COLO668 (cell line): ENCODE data around the gene DOCK1.
A peak's percentile ranks its signal among the peaks of the same experiment; 100 is the strongest.

Experiments used
- DNase-seq: peaks from one replicate; lab custom pipeline; 2025; ENCODE audit not compliant: unreplicated experiment; lab: John Stamatoyannopoulos, UW

The DOCK1 gene

DNA sequence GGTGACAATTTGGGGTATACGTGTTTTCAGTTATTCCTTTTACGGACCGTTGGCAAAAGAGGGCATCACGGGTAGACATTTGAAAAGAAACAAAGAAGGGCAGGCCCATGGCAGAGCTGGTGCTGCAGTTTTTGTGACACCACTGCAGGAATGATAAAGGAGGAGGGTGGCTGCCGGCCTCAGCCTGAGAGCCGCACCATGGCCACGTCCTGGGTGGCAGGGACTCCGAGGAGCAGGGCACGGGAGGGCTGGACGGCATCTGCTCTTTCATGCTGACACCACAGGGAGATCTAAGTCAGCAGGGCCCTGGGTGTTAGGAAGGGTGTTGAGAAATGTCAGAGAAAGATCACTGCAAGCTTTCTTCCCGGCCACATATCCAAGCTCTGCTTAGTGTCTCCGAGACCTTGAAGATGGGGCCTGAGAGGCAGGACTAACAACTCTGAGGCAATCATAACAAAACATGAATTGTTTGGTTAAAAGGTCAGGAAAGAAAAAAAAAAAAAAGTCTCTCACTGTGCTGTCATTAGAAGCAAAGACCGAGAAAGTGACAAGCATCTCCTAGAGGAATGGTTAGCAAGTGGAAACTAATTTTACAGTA, 254.5 kb downstream of the DOCK1 start:
- DNase-seq: no peak

- peak; percentile 5 for DNase-seq
These were observed 256.3 kb downstream of the DOCK1 start for GRCh38 chr10:127161482-127161881.

GRCh38 chr10:127162841-127163240, 257.6 kb downstream of the DOCK1 start:
- DNase-seq: no peak

GRCh38 chr10:127168261-127168660, 263.0 kb downstream of the DOCK1 start:
- DNase-seq: no peak

DNA sequence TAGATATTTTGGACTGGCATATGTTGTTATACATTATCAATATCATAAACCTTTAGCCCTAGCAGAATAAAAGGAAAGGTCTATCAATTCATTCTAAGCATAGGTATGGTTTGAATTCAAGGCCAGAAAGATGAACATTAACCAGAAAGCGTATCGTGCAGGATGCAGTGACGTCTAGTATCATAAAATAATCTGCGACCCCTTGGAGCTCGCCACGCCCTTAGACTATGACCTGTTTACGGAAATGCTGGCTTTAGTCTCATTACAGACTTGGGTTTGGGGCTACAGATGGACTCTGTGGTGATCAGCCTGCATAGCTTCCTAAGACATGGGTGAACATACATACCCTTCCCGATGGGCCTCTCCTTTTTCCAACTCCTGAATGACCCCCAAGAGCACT, 269.6 kb downstream of the DOCK1 start:
- DNase-seq: no peak

DNA sequence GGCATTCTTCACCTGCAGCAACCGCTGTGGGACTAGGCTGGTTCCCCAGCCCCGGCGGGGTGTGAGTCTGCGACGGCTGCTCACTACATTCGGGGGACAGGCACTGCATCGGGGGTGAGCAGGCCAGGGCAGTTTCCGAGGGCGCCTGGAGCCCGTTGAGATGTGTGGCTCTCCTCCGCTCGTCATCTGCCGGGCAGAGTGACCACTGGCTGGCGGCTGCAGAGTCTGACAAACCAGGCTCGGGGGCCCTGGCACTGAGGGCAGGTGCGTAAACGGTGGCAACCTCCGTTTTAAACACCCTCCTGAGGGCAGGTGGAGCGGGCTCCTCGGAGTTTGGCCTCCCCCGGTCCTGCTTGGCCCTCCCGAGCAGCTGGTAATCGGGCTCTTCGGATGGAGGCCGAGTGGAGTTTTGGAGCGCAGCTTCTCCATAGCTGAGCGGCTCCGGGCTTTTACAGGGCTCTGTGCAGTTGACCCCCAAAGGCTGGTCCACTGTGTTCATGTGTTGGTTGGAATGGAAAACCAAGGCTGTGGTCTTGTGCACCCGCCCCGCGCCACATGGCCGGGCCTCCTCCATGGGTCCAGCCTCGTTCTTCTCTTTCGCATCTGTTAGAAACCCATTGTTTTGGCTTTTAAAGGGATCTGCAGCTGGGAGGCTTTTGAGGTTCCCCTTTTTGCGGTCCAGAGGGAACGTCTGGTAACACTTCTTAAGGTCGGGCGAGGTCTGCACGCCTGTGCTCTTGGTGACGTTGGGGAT, 270.3 kb downstream of the DOCK1 start:
- DNase-seq: no peak

- no peak for DNase-seq
These were observed 271.4 kb downstream of the DOCK1 start for GRCh38 chr10:127176649-127177048.

DNA sequence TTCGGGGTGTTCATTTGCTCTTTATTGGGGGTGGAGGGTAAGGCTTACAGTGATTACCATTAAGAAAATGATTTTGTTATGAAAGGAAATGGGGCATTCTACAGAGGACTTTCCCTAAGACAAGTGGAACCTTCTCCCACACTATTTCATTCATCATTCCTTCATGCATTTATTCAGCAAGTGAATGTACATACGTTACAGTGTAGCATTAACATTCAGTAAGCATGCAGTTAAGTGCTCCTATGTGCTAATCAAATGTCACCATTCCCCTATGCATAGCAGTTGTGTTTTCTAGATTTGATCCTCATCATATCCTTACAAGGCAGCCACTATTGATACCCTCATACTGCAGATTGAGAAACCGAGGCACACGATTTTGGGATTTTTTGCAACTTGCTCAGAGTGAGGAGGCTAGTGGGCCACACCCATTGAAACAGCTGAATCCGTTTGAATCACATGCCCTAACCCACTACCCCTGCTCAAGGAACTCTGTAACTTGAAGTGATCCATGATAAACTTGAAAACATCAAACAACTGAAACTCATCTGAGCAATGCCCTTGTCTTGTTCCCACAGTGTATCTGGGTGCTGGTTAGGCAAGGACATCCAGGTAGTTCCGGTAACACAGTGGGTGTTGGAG, 274.5 kb downstream of the DOCK1 start:
- no peak for DNase-seq

- no peak for DNase-seq
These were observed 276.9 kb downstream of the DOCK1 start for GRCh38 chr10:127182161-127182560.

DNA sequence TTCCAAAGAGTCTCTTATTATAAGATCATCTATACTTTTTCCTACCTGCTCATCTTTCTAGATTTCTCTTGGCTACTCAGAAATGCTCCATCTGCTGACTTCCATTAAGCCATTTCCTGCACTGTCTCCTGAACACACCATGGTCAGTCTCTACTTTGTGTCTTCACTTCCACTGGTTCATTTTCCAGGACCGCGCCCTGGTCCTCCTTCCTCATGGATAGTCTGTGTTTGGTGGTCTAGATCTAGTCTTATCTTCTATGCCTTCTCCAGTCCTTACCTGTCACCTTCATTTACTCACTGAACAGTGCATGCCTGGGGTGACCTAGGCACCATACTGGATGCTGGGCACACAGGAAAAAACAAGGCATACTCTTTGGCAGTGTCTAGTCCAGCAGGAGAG, 279.4 kb downstream of the DOCK1 start:
- DNase-seq: no peak

DNA sequence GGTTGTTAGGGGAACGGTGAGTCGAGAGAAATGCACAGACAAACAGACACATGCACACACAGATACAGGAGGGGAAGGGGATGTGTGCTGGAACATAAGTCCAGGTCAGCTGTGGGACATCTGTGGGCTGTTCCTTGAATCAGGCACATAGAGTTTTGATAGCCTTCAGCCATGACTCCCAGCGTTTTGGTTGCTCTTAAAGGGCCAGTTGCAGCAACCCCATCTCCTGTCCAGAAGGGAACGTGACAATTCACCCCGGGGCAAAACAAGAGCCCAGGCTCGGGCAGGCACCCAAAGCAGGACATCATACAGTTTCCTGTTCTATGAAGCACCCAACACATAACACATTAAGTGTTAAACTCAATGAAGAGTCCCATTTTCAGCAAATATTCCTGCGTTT, 281.6 kb downstream of the DOCK1 start:
- DNase-seq: no peak

DNA sequence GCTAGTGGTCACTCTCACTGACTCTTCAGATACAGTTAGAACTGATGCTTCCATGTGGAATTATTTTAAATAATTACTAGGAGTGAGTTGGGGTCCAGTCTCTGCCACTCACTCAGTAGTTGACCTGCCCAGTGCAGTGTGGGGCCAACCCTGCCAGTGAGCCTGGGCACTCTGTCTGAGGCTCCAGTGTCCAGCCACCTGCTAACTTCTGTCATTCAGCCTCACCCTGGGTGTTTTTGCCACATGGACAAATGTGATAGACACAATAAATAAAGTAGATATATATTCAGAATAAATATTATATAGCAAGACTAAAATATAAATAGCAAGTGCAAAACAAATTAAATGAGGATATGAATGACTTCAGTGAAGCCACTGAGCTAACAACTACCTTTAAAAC, 284.0 kb downstream of the DOCK1 start:
- no peak for DNase-seq

DNA sequence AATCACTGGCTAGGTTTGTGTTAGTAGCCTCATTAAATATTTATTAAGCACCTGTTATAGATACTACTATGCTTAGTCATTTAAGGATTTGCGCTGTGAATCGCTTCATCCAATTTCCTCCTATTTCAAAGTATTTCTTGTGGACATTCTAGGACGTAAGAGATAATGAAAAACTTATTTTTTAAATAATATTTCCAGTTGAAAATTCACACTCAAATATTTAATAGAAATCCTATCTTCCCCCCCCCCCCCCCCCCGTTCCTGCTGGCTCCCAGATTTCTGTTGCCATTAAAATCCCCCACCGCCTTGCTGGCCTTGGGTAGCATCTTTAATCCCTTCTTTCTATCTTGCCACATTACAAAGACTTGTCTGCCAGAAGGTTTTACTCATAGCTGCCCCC, 285.2 kb downstream of the DOCK1 start:
- DNase-seq: no peak

- no peak for DNase-seq
These were observed 287.9 kb downstream of the DOCK1 start for GRCh38 chr10:127193125-127193524.

DNA sequence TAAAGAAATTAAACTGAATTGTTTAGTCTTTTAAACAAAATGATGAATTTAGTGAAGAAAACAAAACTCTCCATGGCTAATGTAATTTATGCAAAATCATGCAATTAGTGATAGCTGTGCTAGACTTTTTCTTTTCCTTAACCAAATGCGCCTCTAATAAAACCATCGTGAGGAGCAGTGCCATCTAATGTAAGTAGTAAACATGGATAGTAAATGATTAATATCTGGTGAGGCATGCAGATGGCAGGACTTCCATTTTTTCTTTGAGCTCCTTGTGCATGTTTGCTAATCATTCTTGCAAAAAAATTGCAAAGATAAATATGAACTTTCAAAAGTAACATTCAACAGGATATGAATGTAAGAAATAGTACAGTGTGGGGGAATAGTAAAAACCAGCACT, 288.9 kb downstream of the DOCK1 start:
- DNase-seq: no peak

DNA sequence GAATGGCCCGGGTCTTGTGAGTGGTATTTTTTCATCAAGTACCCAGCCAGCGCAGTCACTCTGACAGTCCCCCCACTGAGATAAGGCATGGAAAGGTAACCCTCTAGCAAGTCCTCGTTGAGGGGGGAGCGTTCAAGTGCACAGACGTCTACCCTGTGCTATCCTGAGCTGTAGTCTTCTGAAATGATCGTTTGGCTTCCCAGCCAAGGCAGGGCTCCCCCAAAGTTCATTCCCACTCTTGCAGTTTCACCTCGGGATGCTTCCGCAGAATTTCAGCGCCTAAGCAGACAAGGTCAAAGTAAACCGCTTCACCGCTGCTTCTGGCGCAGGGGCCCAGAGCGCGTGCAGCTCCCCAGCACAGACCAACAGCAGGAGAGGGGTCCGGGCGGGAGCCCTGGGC, 289.4 kb downstream of the DOCK1 start:
- no peak for DNase-seq

DNA sequence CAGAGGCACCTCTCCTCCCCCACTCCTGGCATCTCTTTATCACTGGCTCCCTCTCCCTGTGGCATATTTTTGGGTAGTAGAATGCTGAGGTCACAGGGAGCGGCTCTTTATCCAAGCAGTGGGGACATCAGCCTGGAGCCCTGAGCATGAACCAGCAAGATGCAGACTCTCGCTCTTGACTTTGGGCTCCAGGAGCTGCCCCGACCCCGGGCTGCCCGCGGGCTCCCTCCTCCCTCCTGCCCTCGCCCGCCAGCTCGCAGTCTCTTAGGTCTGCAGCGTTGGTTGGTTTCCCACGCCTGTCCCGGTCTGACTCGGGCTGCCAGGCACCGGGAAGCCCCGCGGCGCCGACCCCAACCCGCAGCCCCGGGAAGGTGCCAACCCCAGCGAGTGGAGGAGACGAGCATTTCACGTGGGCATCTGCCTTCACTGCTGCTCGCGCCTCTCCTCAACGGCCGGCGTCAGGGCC, 289.8 kb downstream of the DOCK1 start:
- no peak for DNase-seq

DNA sequence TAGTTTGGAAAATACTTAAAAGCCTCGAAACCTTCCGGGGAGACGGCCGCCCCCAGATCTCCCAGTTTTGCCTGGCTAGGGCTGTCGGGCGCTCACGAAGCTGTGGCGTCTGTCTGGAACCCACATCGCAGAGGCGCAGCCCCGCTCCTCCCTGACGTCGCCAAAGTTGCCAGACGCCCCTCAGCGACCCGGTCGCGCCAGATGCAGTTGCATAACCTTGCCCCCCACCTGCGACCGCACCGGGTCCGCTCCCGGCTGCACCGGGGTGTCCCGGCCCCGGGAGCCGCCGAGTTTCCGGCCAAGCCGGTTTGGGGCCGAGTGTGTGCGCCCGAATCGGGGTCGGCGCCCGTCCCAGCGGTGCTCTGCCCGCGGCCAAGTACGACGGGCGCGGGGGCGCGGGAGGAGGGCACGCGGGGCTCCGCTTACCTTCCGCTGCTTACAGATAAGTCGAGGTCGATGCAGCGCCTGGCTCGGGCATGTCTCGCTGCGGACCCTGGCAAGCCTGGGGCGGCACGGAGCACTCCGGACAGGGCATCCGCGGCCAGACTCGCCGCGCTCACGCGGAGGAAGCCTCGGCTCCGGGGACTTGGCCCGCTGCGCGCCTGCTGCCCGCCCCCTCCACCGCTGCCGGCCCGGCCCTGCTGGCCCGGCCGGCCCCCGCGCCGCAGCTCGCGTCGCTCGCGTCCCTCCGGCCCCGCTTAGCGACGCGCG, 290.5 kb downstream of the DOCK1 start:
- DNase-seq: no peak

- peak; percentile 40 for DNase-seq
These were observed 291.3 kb downstream of the DOCK1 start, which contains the start of gene INSYN2A for GRCh38 chr10:127196282-127197153. Gene INSYN2A (minus strand): TSS chr10:127196591. CDS start chr10:127176395, 20,196 bp downstream.

DNA sequence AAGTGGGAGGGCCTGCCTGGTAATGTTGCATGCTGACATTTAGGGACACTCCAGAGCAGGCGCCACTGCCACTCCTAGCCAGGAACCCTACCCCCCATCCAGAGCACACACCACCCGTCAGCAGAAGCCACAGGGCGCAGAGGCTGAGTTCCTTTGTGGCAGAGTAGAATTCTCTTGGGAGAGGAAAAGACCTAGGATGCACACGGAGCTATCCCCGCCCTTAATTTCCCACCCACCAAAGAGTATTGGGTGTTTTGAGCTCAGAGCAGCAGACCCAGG, 291.9 kb downstream of the DOCK1 start:
- no peak for DNase-seq

GRCh38 chr10:127198307-127198706, 293.1 kb downstream of the DOCK1 start:
- no peak for DNase-seq
